ENCODE measurements around the gene STK40.
A peak's percentile ranks its signal among the peaks of the same experiment; 100 is the strongest.

Gene STK40

GRCh38 chr1:36377791-36378492 is 7.8 kb downstream of the STK40 start:
- Histone ChIP-seq H3K9ac (ENCODE audit: low read length) (no peak overlapping the region), H3K27me3 (replicated peaks; ENCODE audit: insufficient read depth, low read length) (no peaks in the 10 kb centered on the region), H3K79me2 (ENCODE audit: low read length) (peaks cover 90% of the 10 kb centered on the region), H3K27ac (ENCODE audit: low read length) (peak overlapping the region; percentile 10; the same call in 1 of the 2 replicates), H4K20me1 (ENCODE audit: insufficient read depth, low read length) (no peaks in the 10 kb centered on the region), H3K9me2 (replicated peaks; ENCODE audit: insufficient read depth, low read length) (no peaks in the 10 kb centered on the region), H3K4me1 (ENCODE audit: low read length) (peaks cover 27% of the 10 kb centered on the region), H3F3A (ENCODE audit: insufficient read depth, low read length) (peaks cover 17% of the 10 kb centered on the region), H3K36me3 (replicated peaks; ENCODE audit: insufficient read depth, low read length) (no peaks in the 10 kb centered on the region), H3K4me2 (ENCODE audit: low read depth, low read length) (no peak overlapping the region), H2AFZ (ENCODE audit: low read length) (no peak overlapping the region), H3K9me3 (replicated peaks; ENCODE audit: insufficient read depth, low read length) (no peaks in the 10 kb centered on the region), H3K4me3 (ENCODE audit: low read length) (no peak overlapping the region)
- DNase-seq = peak; percentile 12
- TF ChIP-seq EZH2 (optimal IDR thresholded peaks at IDR 0.05; ENCODE audit: low read depth, low read length) (no peak), EZH2phosphoT487 (IDR thresholded peaks at IDR 0.05; ENCODE audit: low read length) (no peak)
- TF ChIP-seq, protein P1, sequence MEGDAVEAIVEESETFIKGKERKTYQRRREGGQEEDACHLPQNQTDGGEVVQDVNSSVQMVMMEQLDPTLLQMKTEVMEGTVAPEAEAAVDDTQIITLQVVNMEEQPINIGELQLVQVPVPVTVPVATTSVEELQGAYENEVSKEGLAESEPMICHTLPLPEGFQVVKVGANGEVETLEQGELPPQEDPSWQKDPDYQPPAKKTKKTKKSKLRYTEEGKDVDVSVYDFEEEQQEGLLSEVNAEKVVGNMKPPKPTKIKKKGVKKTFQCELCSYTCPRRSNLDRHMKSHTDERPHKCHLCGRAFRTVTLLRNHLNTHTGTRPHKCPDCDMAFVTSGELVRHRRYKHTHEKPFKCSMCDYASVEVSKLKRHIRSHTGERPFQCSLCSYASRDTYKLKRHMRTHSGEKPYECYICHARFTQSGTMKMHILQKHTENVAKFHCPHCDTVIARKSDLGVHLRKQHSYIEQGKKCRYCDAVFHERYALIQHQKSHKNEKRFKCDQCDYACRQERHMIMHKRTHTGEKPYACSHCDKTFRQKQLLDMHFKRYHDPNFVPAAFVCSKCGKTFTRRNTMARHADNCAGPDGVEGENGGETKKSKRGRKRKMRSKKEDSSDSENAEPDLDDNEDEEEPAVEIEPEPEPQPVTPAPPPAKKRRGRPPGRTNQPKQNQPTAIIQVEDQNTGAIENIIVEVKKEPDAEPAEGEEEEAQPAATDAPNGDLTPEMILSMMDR (IDR thresholded peaks at IDR 0.05; ENCODE audit: low read length) = no peak

DNA sequence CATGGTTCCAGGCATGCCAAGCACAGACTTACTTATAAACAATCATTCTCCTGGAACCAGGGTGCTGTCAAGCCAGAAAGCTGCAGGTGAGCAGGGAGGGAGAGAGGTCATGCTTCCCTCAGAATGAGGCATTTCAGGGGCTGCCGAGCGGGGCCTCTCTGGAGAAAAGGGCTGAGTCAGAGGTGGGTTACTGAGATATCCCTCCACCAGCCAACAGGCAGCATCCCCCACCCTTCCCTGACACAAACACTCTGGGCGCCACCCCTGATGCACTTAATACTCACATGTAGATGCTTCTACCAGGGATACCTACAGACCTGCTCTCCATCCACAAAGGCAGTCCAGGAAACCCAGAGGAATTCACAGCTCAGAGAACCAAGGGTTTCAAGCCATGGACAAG is 13.1 kb downstream of the STK40 start:
- no peaks in the 10 kb centered on the region for H4K20me1 ChIP-seq (ENCODE audit: insufficient read depth, low read length)
- no peaks in the 10 kb centered on the region for H3K36me3 ChIP-seq (replicated peaks; ENCODE audit: insufficient read depth, low read length)
- H3F3A ChIP-seq (ENCODE audit: insufficient read depth, low read length) = peaks cover 17% of the 10 kb centered on the region
- TF ChIP-seq, protein P1 (IDR thresholded peaks at IDR 0.05; ENCODE audit: low read length) = no peak
- TF ChIP-seq EZH2phosphoT487 (IDR thresholded peaks at IDR 0.05; ENCODE audit: low read length) (no peak), EZH2 (optimal IDR thresholded peaks at IDR 0.05; ENCODE audit: low read depth, low read length) (no peak)
- H3K27ac ChIP-seq (ENCODE audit: low read length) = no peak overlapping the region
- no peaks in the 10 kb centered on the region for H3K27me3 ChIP-seq (replicated peaks; ENCODE audit: insufficient read depth, low read length)
- no peak for DNase-seq
- H3K4me1 ChIP-seq (ENCODE audit: low read length) = peaks cover 34% of the 10 kb centered on the region
- no peak overlapping the region for H3K9ac ChIP-seq (ENCODE audit: low read length)
- peaks cover 63% of the 10 kb centered on the region for H3K79me2 ChIP-seq (ENCODE audit: low read length)
- no peak overlapping the region for H3K4me3 ChIP-seq (ENCODE audit: low read length)
- H3K9me2 ChIP-seq (replicated peaks; ENCODE audit: insufficient read depth, low read length) = no peaks in the 10 kb centered on the region
- no peaks in the 10 kb centered on the region for H3K9me3 ChIP-seq (replicated peaks; ENCODE audit: insufficient read depth, low read length)
- no peak overlapping the region for H3K4me2 ChIP-seq (ENCODE audit: low read depth, low read length)
- no peak overlapping the region for H2AFZ ChIP-seq (ENCODE audit: low read length)

DNA sequence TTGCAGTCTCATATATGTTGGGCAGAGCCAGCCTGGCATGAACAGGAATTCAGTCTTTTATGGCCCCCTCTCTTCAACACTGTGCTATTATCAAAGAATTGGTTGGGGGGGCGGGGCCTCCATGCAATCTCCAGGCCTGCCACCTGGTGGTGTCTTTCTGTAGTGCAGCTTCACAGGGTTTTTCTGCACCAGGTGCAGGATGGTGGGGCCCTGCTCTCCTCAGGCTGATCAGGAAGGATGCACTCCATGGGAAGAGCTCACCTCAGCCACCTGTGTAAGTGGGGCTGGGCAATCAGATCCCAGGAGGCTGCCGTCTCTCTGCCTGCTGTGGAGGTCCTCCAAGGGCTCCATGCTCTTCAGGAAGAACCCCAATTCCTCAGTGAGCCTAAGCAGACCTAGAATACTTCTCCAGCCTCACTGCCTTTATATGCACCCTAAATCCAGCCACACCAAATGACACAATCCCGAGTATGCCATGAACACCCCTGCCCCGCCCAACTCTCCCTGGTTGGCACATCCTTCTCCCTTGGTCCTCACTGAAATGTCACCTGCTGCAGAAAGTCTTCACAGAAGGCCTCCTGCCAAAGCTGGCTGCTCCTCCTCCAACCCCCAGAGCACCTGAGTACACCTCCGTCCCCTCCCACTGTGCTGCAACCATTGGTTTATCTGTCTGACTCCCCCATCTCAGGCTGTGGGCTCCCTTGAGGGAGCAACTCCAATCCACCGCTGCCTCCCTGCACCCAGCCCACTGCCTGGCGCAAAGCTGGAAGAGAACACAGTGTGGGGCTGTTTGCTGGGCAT is 16.5 kb downstream of the STK40 start:
- H3K9me3 ChIP-seq (replicated peaks; ENCODE audit: insufficient read depth, low read length) = no peaks in the 10 kb centered on the region
- H2AFZ ChIP-seq (ENCODE audit: low read length) = no peak overlapping the region
- H3K27me3 ChIP-seq (replicated peaks; ENCODE audit: insufficient read depth, low read length) = no peaks in the 10 kb centered on the region
- H3K9me2 ChIP-seq (replicated peaks; ENCODE audit: insufficient read depth, low read length) = no peaks in the 10 kb centered on the region
- no peak overlapping the region for H3K4me3 ChIP-seq (ENCODE audit: low read length)
- no peaks in the 10 kb centered on the region for H3K36me3 ChIP-seq (replicated peaks; ENCODE audit: insufficient read depth, low read length)
- peaks cover 54% of the 10 kb centered on the region for H3K79me2 ChIP-seq (ENCODE audit: low read length)
- peak; percentile 62 for DNase-seq
- TF ChIP-seq, protein P1 (IDR thresholded peaks at IDR 0.05; ENCODE audit: low read length) = peak; percentile 91
- TF ChIP-seq EZH2phosphoT487 (IDR thresholded peaks at IDR 0.05; ENCODE audit: low read length) = no peak
- TF ChIP-seq EZH2 (optimal IDR thresholded peaks at IDR 0.05; ENCODE audit: low read depth, low read length) = no peak
- no peaks in the 10 kb centered on the region for H4K20me1 ChIP-seq (ENCODE audit: insufficient read depth, low read length)
- no peak overlapping the region for H3K9ac ChIP-seq (ENCODE audit: low read length)
- H3K4me2 ChIP-seq (ENCODE audit: low read depth, low read length) = no peak overlapping the region
- peaks cover 25% of the 10 kb centered on the region for H3K4me1 ChIP-seq (ENCODE audit: low read length)
- peaks cover 8% of the 10 kb centered on the region for H3F3A ChIP-seq (ENCODE audit: insufficient read depth, low read length)
- no peak overlapping the region for H3K27ac ChIP-seq (ENCODE audit: low read length)

All from MM.1S (cell line).